Activated B cell treated with CpG ODN at 0.5 μM for 24 hours (primary cell): ENCODE results near the gene SLC10A7. TPM values are rescaled to one million over a fixed set of nuclear protein-coding genes. Genes with fewer than 3 reads are reported as not detected.

Source experiments
- ATAC-seq: fragments of 200-7000 bp; cut with Tn5 transposase; one replicate; pipeline ENCODE4 v1.10.0; 2021; ENCODE audit warnings: low read depth, mild to moderate bottlenecking, moderate library complexity
- CTCF ChIA-PET: fragments of 350-600 bp; sonication (Branson Sonifier 250); formaldehyde crosslinking; loops from one replicate; lab custom pipeline; 2021; ENCODE audit warnings: antibody characterized with exemption; lab: Charles Lee
- POLR2A ChIA-PET: fragments of 350-600 bp; sonication (Branson Sonifier 250); formaldehyde crosslinking; loops from one replicate; lab custom pipeline; 2021; ENCODE audit warnings: antibody characterized with exemption; lab: Charles Lee
- DNase-seq: peaks from one replicate; pipeline ENCODE4 v3.0.0; 2022
- H3K27ac Mint-ChIP-seq: one replicate; pipeline ENCODE4 v1.8.0; 2020; ENCODE audit warnings: mixed read lengths
- H3K27me3 Mint-ChIP-seq: one replicate; pipeline ENCODE4 v1.8.0; 2021; ENCODE audit warnings: mixed read lengths
- H3K36me3 Mint-ChIP-seq: one replicate; pipeline ENCODE4 v1.8.0; 2021; ENCODE audit warnings: low read depth, mixed read lengths
- H3K4me1 Mint-ChIP-seq: one replicate; pipeline ENCODE4 v1.8.0; 2021; ENCODE audit warnings: mixed read lengths
- H3K4me3 Mint-ChIP-seq: one replicate; pipeline ENCODE4 v1.8.0; 2020; ENCODE audit warnings: mild to moderate bottlenecking, mixed read lengths
- H3K9me3 Mint-ChIP-seq: one replicate; pipeline ENCODE4 v1.8.0; 2020; ENCODE audit warnings: mixed read lengths
- intact Hi-C: fragments of 100-400 bp; cut with micrococcal nuclease; formaldehyde crosslinking; loops from one replicate; pipeline ENCODE4 v1.15.1; 2024
- total RNA-seq: library from RNA; stranded (reverse); gene quantifications from 2 replicates; pipeline ENCODE4 v1.2.3, GENCODE V29; 2022
- TF ChIP-seq, protein P1 (sequence below): fragments of 200-600 bp; IDR thresholded peaks from one replicate; pipeline ENCODE4 v1.8.0; 2022; ENCODE audit warnings: antibody characterized with exemption, mild to moderate bottlenecking

SLC10A7 gene
- total RNA-seq, 1 donor from 2014 or later = 16.3 TPM

- Mint-ChIP-seq H3K27ac (no peak overlapping the region), H3K4me1 (no peaks in the 10 kb centered on the region), H3K36me3 (peaks cover 10% of the 10 kb centered on the region), H3K9me3 (no peaks in the 10 kb centered on the region), H3K4me3 (no peak overlapping the region), H3K27me3 (no peaks in the 10 kb centered on the region)
- no peak for DNase-seq
- TF ChIP-seq, protein P1, sequence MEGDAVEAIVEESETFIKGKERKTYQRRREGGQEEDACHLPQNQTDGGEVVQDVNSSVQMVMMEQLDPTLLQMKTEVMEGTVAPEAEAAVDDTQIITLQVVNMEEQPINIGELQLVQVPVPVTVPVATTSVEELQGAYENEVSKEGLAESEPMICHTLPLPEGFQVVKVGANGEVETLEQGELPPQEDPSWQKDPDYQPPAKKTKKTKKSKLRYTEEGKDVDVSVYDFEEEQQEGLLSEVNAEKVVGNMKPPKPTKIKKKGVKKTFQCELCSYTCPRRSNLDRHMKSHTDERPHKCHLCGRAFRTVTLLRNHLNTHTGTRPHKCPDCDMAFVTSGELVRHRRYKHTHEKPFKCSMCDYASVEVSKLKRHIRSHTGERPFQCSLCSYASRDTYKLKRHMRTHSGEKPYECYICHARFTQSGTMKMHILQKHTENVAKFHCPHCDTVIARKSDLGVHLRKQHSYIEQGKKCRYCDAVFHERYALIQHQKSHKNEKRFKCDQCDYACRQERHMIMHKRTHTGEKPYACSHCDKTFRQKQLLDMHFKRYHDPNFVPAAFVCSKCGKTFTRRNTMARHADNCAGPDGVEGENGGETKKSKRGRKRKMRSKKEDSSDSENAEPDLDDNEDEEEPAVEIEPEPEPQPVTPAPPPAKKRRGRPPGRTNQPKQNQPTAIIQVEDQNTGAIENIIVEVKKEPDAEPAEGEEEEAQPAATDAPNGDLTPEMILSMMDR = no peak
- no peak for ATAC-seq
- intact Hi-C loops = no loop called here
- ChIA-PET POLR2A (no interaction called here), CTCF (no interaction called here)
Observed at GRCh38 chr4:146207410-146207809, 314.3 kb downstream of the SLC10A7 start.

Other genes with a start within 250 kb of the SLC10A7 start
- not detected in 2 replicates for gene POU4F2, start 117.0 kb upstream of the SLC10A7 start, total RNA-seq